ENCODE measurements around the gene MYRF. TPM values are rescaled to one million over a fixed set of nuclear protein-coding genes. Genes with fewer than 3 reads are reported as not detected.

MYRF gene
- total and polyA plus RNA-seq, 2 donors (not counting 3 experiments of a cell fraction or from before 2014, with no cell fraction given) = 0.82 to 0.98 TPM

GRCh38 chr11:61713906-61714305 is 38.5 kb upstream of the MYRF start:
- Histone ChIP-seq H2AFZ (ENCODE audit: low read depth, low read length) (no peak overlapping the region), H3K27ac (ENCODE audit: insufficient read depth, low read depth, low read length) (no peak overlapping the region), H3K36me3 (ENCODE audit: control insufficient read depth in 2 of 2, extremely low read depth in 1 of 2, insufficient read depth in 2 of 2, low read length in 2 of 2) (no peaks in the 10 kb centered on the region), H3K4me1 (ENCODE audit: control insufficient read depth, extremely low read depth, insufficient read depth, low read length) (peaks cover 25% of the 10 kb centered on the region), H3K79me2 (ENCODE audit: control insufficient read depth, insufficient read depth, low read length) (no peaks in the 10 kb centered on the region), H3K4me3 (replicated peaks in 1 of 3; ENCODE audit: insufficient read depth in 1 of 3, low read depth in 1 of 3, low read length in 3 of 3) (no peak overlapping the region), H4K20me1 (replicated peaks; ENCODE audit: control insufficient read depth, extremely low read depth, insufficient read depth, low read length) (no peaks in the 10 kb centered on the region), H3K27me3 (ENCODE audit: control insufficient read depth in 2 of 2, insufficient read depth in 2 of 2, low read length in 2 of 2) (no peaks in the 10 kb centered on the region), H3K9ac (replicated peaks; ENCODE audit: extremely low read depth, insufficient read depth, low read length) (no peak overlapping the region), H3K4me2 (ENCODE audit: insufficient read depth, low read length) (no peak overlapping the region), H3K9me1 (replicated peaks; ENCODE audit: control insufficient read depth, extremely low read depth, insufficient read depth, low read length) (no peaks in the 10 kb centered on the region), H3K9me3 (replicated peaks; ENCODE audit: control insufficient read depth, insufficient read depth, low read length) (no peaks in the 10 kb centered on the region)
- dilution Hi-C loops (cut with MboI; ENCODE audit: extremely low pct_ligation_motif_present, low sequenced_read_pairs) (no loop called here), intact Hi-C loops (cut with micrococcal nuclease) (no loop called here)
- TF ChIP-seq GATA2 (IDR thresholded peaks at IDR 0.05; ENCODE audit: insufficient read depth, insufficient read length, low read depth, low read length) (no peak), JUN (IDR thresholded peaks at IDR 0.05; ENCODE audit: borderline replicate concordance, insufficient read depth, insufficient read length, low read depth) (no peak), MAX (IDR thresholded peaks at IDR 0.05; ENCODE audit: insufficient read depth, insufficient read length) (no peak), EZH2 (IDR thresholded peaks at IDR 0.05; ENCODE audit: borderline replicate concordance, low read depth, low read length, severe bottlenecking) (no peak), POLR2A (IDR thresholded peaks at IDR 0.05; ENCODE audit: low read depth, low read length) (no peak), CTCF (IDR thresholded peaks at IDR 0.05; ENCODE audit: extremely low read depth in 1 of 2, insufficient read depth in 1 of 2, low read depth in 1 of 2, low read length in 2 of 2) (no peak), FOS (IDR thresholded peaks at IDR 0.05; ENCODE audit: borderline replicate concordance, insufficient read depth, low read length) (no peak), MYC (IDR thresholded peaks at IDR 0.05; ENCODE audit: low read depth, low read length) (no peak)
- CTCF ChIA-PET = no interaction called here
- DNase-seq (ENCODE audit: low read depth, low spot score) (no peak), FAIRE-seq (no peak)
- POLR2A ChIA-PET = no interaction called here
- BruUV-seq (replicated peaks) = no TSS peak
